NCI-H446 treated with DMSO at 0.1 percent for 48 hours (cell line): ENCODE measurements around the gene SSX3.
"Not testable (repeated sequence)": the region's sequence is repeated elsewhere in the genome, so short reads cannot be mapped to it uniquely, and the experiment has no call there.

ENCODE experiments used
- DNase-seq: peaks from one replicate; lab custom pipeline; 2025; lab: John Stamatoyannopoulos, UW

Gene SSX3, protein sequence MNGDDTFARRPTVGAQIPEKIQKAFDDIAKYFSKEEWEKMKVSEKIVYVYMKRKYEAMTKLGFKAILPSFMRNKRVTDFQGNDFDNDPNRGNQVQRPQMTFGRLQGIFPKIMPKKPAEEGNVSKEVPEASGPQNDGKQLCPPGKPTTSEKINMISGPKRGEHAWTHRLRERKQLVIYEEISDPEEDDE

DNA sequence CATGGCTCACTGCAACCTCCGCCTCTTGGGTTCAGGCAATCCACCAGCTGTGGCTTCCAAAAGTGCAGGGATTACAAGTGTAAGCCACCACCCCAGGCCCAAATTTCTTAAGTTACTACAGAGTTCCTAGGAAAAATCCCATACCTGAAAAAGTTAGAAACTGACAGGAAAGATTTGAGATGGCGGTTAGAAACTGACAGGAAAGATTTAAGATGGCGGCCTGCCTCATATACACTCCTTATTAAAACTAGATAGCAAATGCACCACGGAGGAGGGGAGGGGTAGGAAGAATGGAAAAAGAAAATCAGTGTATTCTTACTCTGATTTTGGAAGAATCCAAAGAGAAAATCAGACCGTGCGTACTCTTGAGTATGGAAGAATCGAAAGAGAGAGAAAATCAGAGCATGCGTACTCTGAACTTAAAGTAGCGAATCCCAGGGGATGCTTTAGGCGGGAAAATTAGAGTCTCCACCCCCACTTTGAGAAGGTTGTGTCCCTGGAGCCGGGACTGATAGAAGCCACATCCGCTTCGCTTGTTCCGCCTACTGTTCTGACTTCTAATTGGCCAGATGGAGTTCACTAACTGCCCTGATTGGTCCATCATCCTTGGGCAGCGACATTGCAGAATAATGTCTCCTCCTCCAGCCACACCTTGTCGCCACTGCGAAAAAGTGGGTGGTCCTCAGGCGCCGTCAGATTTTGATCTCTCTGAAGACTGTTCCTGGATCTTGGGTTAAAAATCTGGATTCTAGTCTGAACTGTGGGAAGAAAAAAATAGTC is at the start of gene SSX3:
SSX3 (minus strand) TSS at position 389 of the 780 bp plus-strand sequence. CDS start 1,454 bp downstream, outside the sequence.
- not testable (repeated sequence) for DNase-seq

DNA sequence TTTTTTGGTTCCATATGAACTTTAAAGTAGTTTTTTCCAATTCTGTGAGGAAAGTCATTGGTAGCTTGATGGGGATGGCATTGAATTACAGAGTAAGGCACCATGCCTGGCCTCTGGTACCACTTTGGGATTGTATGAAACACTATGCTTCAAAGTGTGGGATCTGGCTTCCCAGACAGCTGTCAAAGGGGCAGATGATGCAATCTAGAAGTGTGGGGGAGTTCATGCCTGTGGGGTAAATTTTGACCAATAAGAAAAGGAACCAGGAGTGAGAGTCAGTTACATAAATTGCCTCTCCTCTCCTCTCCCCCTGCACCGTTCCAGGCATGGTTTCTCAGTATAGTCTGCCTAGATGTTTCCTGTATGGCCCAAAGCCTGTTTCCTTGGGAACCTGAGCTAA is 41.3 kb upstream of the SSX3 start:
- DNase-seq = not testable (repeated sequence)

DNA sequence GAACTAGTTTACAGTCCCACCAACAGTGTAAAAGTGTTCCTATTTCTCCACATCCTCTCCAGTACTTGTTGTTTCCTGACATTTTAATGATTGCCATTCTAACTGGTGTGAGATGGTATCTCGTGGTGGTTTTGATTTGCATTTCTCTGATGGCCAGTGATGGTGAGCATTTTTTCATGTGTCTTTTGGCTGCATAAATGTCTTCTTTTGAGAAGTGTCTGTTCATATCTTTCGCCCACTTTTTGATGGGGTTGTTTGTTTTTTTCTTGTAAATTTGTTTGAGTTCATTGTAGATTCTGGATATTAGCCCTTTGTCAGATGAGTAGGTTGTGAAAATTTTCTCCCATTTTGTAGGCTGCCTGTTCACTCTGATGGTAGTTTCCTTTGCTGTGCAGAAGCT is 40.4 kb upstream of the SSX3 start:
- not testable (repeated sequence) for DNase-seq

- not testable (repeated sequence) for DNase-seq
Measured at GRCh38 chrX:48383239-48383638, 26.7 kb upstream of the SSX3 start, which contains the start of gene SSX4. Gene SSX4 (plus strand): TSS chrX:48383539. CDS start chrX:48384054, 515 bp downstream.

DNA sequence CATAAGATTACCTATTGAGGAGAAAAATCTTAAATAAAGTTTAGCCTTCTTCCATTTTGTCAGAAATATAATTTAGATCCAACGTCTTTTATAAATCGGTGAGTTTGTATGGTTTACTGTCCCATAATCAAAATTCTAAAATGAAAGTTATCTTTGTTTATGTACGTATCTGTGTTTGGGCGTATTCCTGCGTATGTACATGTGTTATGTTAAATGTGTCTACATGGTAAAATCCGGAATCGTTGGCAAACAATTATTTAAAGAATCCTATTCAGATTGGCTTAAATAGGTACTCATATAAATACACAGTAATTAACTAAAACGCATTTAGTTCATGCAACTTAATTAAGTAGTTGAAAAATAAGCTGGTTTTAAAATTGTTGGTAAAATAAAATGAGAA is 13.9 kb upstream of the SSX3 start:
- DNase-seq = not testable (repeated sequence)

GRCh38 chrX:48367717-48368408 is 11.4 kb upstream of the SSX3 start:
- DNase-seq = not testable (repeated sequence)

DNA sequence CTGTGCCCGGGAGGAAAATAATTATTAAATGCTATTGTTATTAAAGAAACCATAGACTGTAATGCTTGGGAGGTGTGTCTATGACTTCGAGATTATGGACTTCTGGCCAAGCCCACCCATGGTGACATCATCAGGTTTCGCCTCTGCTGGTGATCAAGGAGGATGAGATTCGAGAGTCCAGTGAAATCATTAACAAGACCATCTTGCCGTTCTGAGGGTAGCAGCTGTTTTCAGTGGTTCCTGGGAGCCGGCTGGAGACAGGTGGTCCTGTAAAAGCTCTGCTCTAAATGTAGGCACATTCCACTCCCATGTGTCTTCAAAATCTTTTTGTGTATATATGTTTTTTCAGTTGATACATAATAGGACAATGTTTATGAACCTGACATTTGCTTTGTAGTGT is 2.8 kb upstream of the SSX3 start:
- DNase-seq = not testable (repeated sequence)

DNA sequence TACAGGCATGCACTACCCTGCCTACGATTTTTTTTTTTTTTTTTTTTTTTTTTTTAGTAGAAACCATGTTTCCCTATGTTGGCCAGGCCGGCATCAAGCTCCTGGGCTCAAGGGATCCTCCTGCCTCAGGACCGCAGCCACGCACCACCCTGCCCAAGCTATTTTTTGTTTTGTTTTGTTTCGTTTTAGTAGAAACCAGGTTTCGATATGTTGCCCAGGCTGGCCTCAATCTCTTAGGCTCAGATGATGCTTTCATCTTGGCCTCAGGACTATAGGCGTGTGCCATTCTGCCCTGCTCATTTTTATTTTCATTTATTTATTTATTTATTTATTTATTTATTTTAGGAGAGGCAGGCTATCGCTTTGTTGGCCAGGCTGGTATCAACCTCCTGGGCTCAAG is 1.2 kb upstream of the SSX3 start:
- DNase-seq = no peak

DNA sequence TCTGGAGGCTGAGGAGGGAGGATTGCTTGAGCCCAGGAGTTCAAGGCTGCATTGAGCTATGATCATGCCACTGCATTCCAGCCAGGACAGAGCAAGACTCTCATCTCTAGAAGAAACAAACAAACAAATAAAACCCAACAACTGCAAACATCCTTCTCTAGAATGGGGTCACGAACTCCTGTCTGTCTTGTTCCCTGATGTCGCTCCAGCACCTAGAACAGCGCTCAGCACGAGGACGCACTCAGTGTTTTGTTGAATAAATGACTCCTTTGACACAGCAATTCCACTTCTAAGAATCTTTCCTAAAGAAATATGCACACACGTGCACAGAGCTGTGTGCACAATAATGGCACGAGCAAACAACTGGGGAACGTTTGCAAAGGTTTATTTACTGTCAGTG is 10.4 kb downstream of the SSX3 start:
- not testable (repeated sequence) for DNase-seq

- DNase-seq = not testable (repeated sequence)
Measured at GRCh38 chrX:48313996-48314395, 42.5 kb downstream of the SSX3 start.

GRCh38 chrX:48306175-48306574 is 50.3 kb downstream of the SSX3 start:
- no peak for DNase-seq
